NB4 (cell line): ENCODE data around the gene RPS6KA5.
"Not testable (repeated sequence)": the region's sequence is repeated elsewhere in the genome, so short reads cannot be mapped to it uniquely, and the experiment has no call there.

Experiments
- DNase-seq: peaks from one replicate; pipeline ENCODE4 v3.0.0; 2010; ENCODE audit warnings: low read depth
- H3K4me3 ChIP-seq: one replicate; pipeline ENCODE4 v1.5.1; 2011; ENCODE audit warnings: mild to moderate bottlenecking, low read depth, low read length, moderate library complexity
- CTCF ChIP-seq: IDR thresholded peaks from one replicate; pipeline ENCODE4 v1.5.1; 2012; ENCODE audit warnings: low read depth, low read length
- MAX ChIP-seq: IDR thresholded peaks from 2 replicates; pipeline ENCODE4 v1.6.1; 2011; ENCODE audit warnings: low read depth, low read length
- MYC ChIP-seq: IDR thresholded peaks from 2 replicates; pipeline ENCODE4 v1.6.1; 2011; ENCODE audit warnings: low read depth, low read length
- POLR2A ChIP-seq: IDR thresholded peaks from 2 replicates; pipeline ENCODE4 v1.6.1; 2011; ENCODE audit warnings: mild to moderate bottlenecking; ENCODE audit not compliant: insufficient read length; ENCODE audit errors: extremely low read depth

RPS6KA5 gene

DNA sequence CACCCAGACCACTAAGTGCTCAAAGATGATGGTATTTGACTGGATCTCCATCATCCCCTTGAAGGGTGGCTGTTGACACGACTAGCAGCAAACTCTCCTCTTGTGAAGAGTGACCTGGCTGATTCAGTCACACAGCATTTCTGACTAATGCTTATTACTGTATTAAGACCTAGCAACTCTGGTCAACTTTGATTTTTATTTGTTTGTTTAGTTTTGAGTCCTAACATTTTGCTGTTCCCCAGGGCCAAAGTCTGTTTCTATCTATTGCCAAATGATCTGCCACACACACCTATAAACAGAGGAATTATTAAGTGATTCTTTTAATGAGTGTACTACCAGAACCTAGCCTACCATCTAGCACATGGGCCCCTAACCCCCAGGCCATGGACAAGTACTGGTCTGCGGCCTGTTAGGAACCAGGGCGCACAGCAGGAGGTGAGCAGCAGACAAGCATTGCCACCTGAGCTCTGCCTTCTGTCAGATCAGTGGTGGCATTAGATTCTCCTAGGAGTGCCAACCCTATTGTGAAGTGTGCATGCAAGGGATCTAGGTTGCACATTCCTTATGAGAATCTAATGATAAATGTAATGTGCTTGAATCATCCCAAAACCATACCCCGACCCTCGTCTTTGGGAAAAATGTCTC lies 120.0 kb downstream of the RPS6KA5 start:
- DNase-seq: no peak
- no peak for TF ChIP-seq MYC
- no peak for TF ChIP-seq POLR2A
- TF ChIP-seq CTCF: no peak
- TF ChIP-seq MAX: no peak
- H3K4me3 ChIP-seq: no peak overlapping the region

GRCh38 chr14:90939252-90939795 lies 121.1 kb downstream of the RPS6KA5 start:
- DNase-seq, H3K4me3 ChIP-seq: not testable (repeated sequence)

GRCh38 chr14:90938615-90939014 lies 121.8 kb downstream of the RPS6KA5 start:
- TF ChIP-seq POLR2A: no peak
- TF ChIP-seq CTCF: no peak
- no peak for TF ChIP-seq MYC
- TF ChIP-seq MAX: no peak
- no peak overlapping the region for H3K4me3 ChIP-seq
- DNase-seq: no peak

- no peak for TF ChIP-seq MAX
- no peak for TF ChIP-seq MYC
- TF ChIP-seq CTCF: no peak
- TF ChIP-seq POLR2A: no peak
- DNase-seq: no peak
- no peak overlapping the region for H3K4me3 ChIP-seq
These were observed 123.5 kb downstream of the RPS6KA5 start for GRCh38 chr14:90936757-90937440.

GRCh38 chr14:90924621-90925340 lies 135.7 kb downstream of the RPS6KA5 start:
- no peak overlapping the region for H3K4me3 ChIP-seq
- no peak for DNase-seq
- TF ChIP-seq POLR2A: no peak
- no peak for TF ChIP-seq MAX
- TF ChIP-seq CTCF: no peak
- no peak for TF ChIP-seq MYC

DNA sequence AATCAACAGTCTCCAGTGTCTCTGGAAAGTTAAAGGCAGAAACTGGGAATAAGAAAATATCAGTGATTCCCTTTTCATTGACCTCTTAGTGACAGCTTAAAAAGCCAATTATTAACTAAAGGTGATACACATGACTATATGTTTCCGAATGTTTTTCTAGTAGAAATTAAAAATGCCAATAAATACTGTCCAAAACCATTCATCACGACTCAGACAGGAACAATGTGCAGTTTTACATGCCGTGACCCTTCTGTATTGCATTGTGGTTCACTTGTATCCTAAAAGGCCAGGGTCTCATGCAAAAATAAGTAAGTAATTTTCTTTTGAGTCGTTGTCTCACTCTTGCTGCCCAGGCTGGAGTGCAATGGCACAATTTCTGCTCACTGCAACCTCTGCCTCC lies 138.3 kb downstream of the RPS6KA5 start:
- no peak for DNase-seq
- no peak overlapping the region for H3K4me3 ChIP-seq
- TF ChIP-seq CTCF: no peak
- no peak for TF ChIP-seq MYC
- TF ChIP-seq MAX: no peak
- TF ChIP-seq POLR2A: no peak
